Measurements from ENCODE around the gene KLF15.

The KLF15 gene

GRCh38 chr3:126360714-126361060, 3.5 kb upstream of the KLF15 start:
- DNase-seq (ENCODE audit: low read depth), result no peak

- no peak for DNase-seq (ENCODE audit: low read depth)
Observed at GRCh38 chr3:126360046-126360713, 3.0 kb upstream of the KLF15 start.

- DNase-seq (ENCODE audit: low read depth), result no peak
Observed at GRCh38 chr3:126358816-126359181, 1.6 kb upstream of the KLF15 start.

- no peak for DNase-seq (ENCODE audit: low read depth)
Observed at GRCh38 chr3:126358038-126358815, 1.0 kb upstream of the KLF15 start.

- no peak for DNase-seq (ENCODE audit: low read depth)
Observed at GRCh38 chr3:126356373-126357264, 589 bp downstream of the KLF15 start.

DNA sequence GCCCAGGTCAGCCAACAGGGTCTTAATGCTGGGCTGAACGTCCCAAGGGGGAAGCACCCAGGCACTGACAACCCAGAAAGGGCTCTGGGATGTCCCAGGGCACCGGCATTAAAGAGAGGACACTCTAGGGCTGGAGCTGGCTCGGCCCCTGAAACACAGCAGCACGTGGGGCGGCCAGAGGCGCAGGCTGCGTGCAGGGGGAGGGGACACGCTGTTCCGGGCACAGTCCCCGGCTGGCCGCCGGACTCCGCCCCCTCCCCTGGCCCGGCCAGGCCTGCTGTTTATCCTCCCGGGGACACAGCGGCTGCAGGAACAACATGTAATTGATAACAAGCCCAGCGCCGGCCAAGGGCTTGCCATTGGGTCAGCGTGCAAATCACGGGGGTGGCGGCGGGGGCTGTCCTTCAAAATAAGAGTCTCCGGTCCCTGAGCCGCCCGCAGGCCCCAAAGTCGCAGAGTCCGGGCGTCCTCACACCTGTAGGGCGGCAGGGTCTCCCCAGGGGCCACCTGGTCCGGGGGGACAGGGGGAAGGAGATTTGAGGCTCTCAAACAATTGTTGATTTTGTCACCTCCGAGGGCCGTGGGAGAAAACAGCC, 1.3 kb downstream of the KLF15 start:
- no peak for DNase-seq (ENCODE audit: low read depth)

DNA sequence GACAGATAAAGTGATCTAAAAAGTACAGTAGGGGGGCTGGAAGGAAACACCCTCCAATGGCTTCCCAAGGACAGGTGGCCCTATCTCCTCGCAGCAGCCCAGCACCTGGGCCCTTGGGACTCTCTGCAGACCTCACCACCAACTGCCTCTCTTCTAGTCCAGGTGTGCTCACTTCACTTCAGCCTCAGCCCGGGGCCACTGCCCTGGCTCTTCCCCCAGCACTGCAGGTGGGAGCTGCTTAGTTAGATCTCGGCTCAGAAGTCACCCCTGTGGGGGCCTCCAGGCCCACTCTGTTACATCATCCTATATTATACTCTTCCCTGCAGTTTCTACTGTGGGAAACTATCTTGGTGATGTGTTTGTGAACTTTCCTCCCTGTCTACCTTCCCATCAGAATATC, 2.0 kb downstream of the KLF15 start:
- DNase-seq (ENCODE audit: low read depth), result no peak

GRCh38 chr3:126354776-126355175, 2.4 kb downstream of the KLF15 start:
- DNase-seq (ENCODE audit: low read depth), result no peak

DNA sequence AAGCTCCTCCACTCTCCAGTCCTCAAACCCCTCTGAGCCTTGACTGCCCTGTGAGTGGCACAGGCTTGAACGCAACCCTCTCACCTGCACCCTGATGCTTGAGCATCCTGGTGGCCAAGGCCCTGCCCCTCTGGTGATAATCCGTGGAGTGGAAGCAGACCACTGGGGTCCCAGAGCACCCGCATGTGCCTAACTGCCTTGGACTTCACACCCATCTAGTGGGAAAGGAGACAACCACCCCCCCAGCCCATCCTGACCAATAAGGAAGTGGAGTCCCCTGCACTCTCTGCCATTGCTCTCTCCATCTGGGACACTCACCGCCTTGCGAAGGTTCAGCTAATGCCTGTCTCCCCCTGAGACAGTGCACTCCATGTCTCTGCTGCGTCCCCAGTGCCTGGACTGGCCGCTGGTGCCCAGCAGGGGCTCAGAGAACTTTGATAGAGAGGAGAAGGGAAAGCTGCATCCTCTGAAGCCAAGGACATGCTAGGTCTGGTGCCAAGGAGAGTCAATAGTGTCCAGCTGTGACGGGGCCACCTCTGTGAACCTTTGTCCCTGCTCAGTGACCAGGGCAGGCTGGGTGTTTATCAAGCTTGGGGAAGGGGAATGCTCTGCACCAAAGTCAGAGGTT, 3.4 kb downstream of the KLF15 start:
- no peak for DNase-seq (ENCODE audit: low read depth)

DNA sequence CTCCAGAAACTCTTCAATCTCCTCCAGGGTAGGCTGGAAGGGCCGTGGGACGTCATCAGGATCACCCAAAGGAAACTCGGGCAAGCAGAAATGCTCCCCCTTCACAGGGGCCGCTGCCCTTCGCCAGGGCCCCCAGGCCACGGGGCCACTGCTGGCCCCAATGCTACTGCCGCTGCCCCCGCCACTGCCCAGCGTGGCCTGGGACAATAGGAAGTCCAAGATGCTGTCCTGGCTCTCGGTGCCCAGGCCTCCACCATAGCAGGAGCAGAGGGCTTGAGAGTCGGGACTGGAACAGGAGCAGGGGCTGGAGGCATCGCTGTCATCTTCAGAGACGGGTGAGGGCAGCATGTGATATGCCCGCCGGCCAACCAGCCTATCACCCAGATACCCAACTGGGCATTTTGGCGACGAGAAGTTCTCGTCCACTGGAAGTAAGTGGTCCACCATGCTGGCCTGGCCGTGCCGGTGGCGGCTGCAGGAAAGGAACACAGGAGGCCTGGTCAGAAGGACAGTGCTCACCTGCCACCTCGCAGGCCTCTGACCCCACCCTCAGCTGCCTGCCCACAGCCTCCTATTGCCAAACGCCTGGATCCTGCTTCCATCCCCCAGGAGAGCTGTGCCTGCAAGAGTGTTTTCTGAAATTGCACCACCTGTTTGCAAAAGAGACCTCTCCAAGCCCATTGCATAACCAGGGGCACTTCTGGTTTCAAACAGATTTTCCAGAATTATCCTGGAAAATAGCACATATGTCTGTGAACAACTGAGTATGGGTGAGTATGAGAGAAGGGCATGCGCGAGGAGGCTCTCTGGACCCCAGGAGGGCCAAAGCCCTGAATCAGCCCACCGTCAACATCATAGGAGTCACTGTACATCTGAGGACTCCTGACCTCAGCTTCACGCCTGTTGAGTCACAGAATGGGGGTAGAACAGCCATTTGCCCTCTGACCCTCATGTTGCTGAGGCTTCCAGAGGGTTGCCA, 4.4 kb downstream of the KLF15 start:
- DNase-seq (ENCODE audit: low read depth), result no peak

GRCh38 chr3:126351771-126352475, 5.3 kb downstream of the KLF15 start:
- DNase-seq (ENCODE audit: low read depth), result no peak

GRCh38 chr3:126351086-126351770, 6.0 kb downstream of the KLF15 start:
- DNase-seq (ENCODE audit: low read depth), result no peak

DNA sequence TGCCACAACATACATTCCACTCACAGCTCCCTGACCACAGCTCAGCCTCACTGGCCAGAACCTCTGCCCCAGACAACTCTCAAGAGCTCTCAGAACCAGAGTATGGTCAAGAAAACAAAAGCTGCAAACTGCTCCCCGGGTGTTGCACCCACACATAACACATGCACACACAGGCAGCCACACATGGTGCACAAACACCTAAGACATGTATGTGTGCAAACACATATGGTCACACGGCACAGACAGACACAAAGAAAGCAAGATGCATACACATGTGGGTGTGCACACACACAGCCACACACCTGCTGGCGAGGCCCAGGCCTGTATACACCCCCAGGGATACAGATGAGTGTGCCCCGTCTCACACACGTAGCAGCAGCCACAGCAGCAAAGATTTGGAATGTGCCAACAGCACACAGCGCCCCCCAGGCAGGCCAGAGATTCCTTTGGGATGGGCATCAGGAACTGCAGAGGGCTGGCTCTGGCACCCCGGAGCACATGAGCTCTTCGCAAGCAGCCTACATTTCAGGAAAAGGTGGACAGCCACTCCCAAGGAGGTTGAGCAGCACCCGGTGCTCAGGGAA, 6.6 kb downstream of the KLF15 start:
- DNase-seq (ENCODE audit: low read depth), result no peak

GRCh38 chr3:126349611-126350501, 7.4 kb downstream of the KLF15 start:
- no peak for DNase-seq (ENCODE audit: low read depth)

GRCh38 chr3:126349071-126349470, 8.1 kb downstream of the KLF15 start:
- DNase-seq (ENCODE audit: low read depth), result no peak

- no peak for DNase-seq (ENCODE audit: low read depth)
Observed at GRCh38 chr3:126348308-126348920, 8.8 kb downstream of the KLF15 start.

GRCh38 chr3:126347543-126348161, 9.6 kb downstream of the KLF15 start:
- no peak for DNase-seq (ENCODE audit: low read depth)
